ENCODE data around the gene AIFM2.

GRCh38 chr10:70114902-70115301 lies 17.7 kb downstream of the AIFM2 start:
- TF ChIP-seq, protein P1, sequence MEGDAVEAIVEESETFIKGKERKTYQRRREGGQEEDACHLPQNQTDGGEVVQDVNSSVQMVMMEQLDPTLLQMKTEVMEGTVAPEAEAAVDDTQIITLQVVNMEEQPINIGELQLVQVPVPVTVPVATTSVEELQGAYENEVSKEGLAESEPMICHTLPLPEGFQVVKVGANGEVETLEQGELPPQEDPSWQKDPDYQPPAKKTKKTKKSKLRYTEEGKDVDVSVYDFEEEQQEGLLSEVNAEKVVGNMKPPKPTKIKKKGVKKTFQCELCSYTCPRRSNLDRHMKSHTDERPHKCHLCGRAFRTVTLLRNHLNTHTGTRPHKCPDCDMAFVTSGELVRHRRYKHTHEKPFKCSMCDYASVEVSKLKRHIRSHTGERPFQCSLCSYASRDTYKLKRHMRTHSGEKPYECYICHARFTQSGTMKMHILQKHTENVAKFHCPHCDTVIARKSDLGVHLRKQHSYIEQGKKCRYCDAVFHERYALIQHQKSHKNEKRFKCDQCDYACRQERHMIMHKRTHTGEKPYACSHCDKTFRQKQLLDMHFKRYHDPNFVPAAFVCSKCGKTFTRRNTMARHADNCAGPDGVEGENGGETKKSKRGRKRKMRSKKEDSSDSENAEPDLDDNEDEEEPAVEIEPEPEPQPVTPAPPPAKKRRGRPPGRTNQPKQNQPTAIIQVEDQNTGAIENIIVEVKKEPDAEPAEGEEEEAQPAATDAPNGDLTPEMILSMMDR (IDR thresholded peaks at IDR 0.05) = no peak; the same call in 1 of the 2 replicates
- TF ChIP-seq POLR2AphosphoS5 (IDR thresholded peaks at IDR 0.05; ENCODE audit: low read depth, low read length) (no peak), REST (IDR thresholded peaks at IDR 0.05; ENCODE audit: insufficient read depth in 1 of 2, low read depth in 2 of 2, low read length in 1 of 2) (no peak)

Measured in Panc1 (cell line).